Brain microvascular endothelial cell (primary cell): ENCODE data around the gene NOC4L.

ENCODE experiments used
- DNase-seq: peaks from one replicate; pipeline ENCODE4 v3.0.0-alpha.2; 2020
- H3K27ac ChIP-seq: fragments of 250-450 bp; sonication (Bioruptor Pico); 2 replicates; pipeline ENCODE4 v1.5.1; 2020; ENCODE audit warnings: mild to moderate bottlenecking, moderate library complexity
- H3K27me3 ChIP-seq: fragments of 250-450 bp; sonication (Bioruptor Pico); replicated peaks from 2 replicates; pipeline ENCODE4 v1.5.1; 2020; ENCODE audit warnings: mild to moderate bottlenecking
- H3K36me3 ChIP-seq: fragments of 250-450 bp; sonication (Bioruptor Pico); replicated peaks from 2 replicates; pipeline ENCODE4 v1.5.1; 2020; ENCODE audit warnings: mild to moderate bottlenecking
- H3K4me3 ChIP-seq: 2 replicates; pipeline ENCODE4 v1.5.1; 2011; ENCODE audit warnings: low read depth, mild to moderate bottlenecking, control low read depth, low read length, moderate library complexity
- in situ Hi-C: cut with HindIII; loops from 2 replicates; pipeline ENCODE4 v1.10.0; 2017; ENCODE audit warnings: low sequenced_read_pairs, low pct_ligation_motif_present
- TF ChIP-seq, protein P1 (sequence below): IDR thresholded peaks from 2 replicates; pipeline ENCODE4 v1.5.1; 2011; ENCODE audit warnings: low read depth, mild to moderate bottlenecking, moderate library complexity, low read length, control low read depth, inconsistent platforms; ENCODE audit errors: missing control alignments

Gene NOC4L

GRCh38 chr12:132188451-132188901 is 44.2 kb downstream of the NOC4L start:
- Histone ChIP-seq H3K27ac (no peak overlapping the region), H3K36me3 (no peaks in the 10 kb centered on the region), H3K27me3 (peaks cover 10% of the 10 kb centered on the region), H3K4me3 (no peak overlapping the region)
- in situ Hi-C loops: no loop called here
- TF ChIP-seq, protein P1, sequence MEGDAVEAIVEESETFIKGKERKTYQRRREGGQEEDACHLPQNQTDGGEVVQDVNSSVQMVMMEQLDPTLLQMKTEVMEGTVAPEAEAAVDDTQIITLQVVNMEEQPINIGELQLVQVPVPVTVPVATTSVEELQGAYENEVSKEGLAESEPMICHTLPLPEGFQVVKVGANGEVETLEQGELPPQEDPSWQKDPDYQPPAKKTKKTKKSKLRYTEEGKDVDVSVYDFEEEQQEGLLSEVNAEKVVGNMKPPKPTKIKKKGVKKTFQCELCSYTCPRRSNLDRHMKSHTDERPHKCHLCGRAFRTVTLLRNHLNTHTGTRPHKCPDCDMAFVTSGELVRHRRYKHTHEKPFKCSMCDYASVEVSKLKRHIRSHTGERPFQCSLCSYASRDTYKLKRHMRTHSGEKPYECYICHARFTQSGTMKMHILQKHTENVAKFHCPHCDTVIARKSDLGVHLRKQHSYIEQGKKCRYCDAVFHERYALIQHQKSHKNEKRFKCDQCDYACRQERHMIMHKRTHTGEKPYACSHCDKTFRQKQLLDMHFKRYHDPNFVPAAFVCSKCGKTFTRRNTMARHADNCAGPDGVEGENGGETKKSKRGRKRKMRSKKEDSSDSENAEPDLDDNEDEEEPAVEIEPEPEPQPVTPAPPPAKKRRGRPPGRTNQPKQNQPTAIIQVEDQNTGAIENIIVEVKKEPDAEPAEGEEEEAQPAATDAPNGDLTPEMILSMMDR: no peak
- no peak for DNase-seq

DNA sequence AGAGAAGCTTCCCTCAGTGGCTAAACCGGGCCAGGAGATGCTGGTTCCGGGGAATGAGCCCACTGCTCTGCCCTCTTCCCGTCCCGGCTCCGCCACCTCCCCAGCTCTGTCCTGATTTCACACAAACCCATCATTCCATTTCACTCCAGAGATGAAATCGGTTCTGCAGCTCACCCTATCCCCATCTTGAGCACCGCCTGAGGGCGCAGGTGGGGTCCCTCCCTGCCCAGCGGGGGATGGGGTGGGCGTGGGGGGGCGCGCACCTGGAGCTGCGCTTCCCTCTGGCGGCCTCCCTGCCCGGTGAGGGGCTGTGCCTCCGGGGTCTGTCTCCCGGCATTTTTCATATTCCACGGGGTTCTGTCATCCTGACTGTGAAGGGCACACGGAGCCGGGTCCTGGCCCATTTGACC is 44.7 kb downstream of the NOC4L start:
- in situ Hi-C loops: no loop called here

GRCh38 chr12:132189378-132190011 is 45.2 kb downstream of the NOC4L start:
- no peak overlapping the region for H3K27ac ChIP-seq
- in situ Hi-C loops: no loop called here

More for the DNA sequence above, 44.7 kb downstream of the NOC4L start:
- TF ChIP-seq, protein P1: no peak
- no peak overlapping the region for H3K27ac ChIP-seq
- no peak for DNase-seq
- H3K36me3 ChIP-seq: no peaks in the 10 kb centered on the region
- H3K27me3 ChIP-seq: peaks cover 10% of the 10 kb centered on the region
- peak overlapping the region; percentile 52 for H3K4me3 ChIP-seq

GRCh38 chr12:132190012-132190755 is 45.9 kb downstream of the NOC4L start:
- TF ChIP-seq, protein P1: no peak
- Histone ChIP-seq H3K27ac (no peak overlapping the region), H3K36me3 (no peaks in the 10 kb centered on the region), H3K4me3 (peak overlapping the region; percentile 52), H3K27me3 (peaks cover 5% of the 10 kb centered on the region)
- DNase-seq: no peak
- in situ Hi-C loops: no loop called here

More at GRCh38 chr12:132189378-132190011, 45.2 kb downstream of the NOC4L start:
- peak; percentile 79 for DNase-seq
- H3K27me3 ChIP-seq: peaks cover 10% of the 10 kb centered on the region
- no peaks in the 10 kb centered on the region for H3K36me3 ChIP-seq
- TF ChIP-seq, protein P1: no peak
- H3K4me3 ChIP-seq: peak overlapping the region; percentile 52

DNA sequence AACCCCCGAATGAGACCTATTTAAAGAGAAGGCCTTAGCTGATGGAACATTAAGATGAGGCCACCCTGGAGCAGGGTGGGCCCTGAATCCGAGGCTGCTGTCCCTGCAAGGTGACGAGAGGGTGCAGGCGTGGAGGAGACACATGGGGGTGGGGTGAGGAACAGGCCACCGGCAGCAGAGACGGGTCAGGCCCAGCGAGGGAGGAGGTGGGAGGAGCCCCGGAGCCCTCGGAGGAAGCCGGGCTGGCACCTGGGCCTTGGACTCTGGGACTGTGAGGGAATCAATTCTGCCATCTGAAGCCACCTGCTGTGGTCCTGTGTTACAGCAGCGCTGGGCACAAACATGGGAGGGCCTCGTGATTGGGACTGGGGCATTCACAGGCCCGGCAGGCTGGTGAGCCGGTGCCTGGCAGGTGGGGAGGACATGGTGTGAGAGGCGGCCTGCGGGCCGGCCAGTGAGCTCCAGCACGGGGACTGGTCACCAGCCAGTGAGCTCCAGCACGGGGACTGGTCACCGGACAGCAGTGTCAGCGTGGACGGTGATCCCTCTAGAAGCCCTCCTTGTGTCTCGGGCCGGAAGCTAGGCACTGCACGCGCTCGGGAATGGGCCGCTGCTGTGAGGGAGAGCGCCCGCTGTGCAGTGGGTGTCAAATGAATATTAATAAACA is 46.7 kb downstream of the NOC4L start:
- DNase-seq: no peak
- Histone ChIP-seq H3K4me3 (no peak overlapping the region), H3K27me3 (peaks cover 2% of the 10 kb centered on the region), H3K27ac (no peak overlapping the region), H3K36me3 (no peaks in the 10 kb centered on the region)
- in situ Hi-C loops: no loop called here
- TF ChIP-seq, protein P1: no peak
